ENCODE data around the gene HIPK2. TPM values are rescaled to one million over a fixed set of nuclear protein-coding genes. Genes with fewer than 3 reads are reported as not detected.

HIPK2 gene
- total and polyA plus RNA-seq, 8 donors, result 3.4 to 103 (median 38.6) TPM

DNA sequence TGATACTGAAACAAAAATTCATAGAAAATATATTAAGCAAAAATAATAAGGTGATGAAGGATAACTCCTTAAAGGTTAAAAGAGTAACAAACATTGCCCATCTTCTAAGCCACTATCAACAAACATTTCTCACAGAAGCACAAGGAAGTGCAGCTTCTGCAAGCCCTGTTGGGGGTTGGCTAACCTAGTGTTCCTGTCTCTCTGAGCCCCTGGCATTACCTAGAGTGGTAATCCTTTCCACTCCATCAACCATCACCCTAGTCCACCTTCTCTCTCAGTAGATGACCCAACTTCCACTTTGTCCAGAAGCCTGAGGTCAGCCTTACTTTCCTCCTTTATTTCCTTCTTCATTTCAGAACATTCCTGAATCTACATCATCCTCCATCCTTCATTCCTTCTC is 59.7 kb downstream of the HIPK2 start:
- DNase-seq, result no peak
- H3K9me3 ChIP-seq, result no peaks in the 10 kb centered on the region
- intact Hi-C loops (cut with DNase I; ENCODE audit: low total_unique reads), result loop anchor here (10.0 kb wide), 1 partner anchor 57 kb away; the partner anchor contains the start of gene HIPK2
- TF ChIP-seq POLR2AphosphoS5 (IDR thresholded peaks at IDR 0.05), result no peak
- TF ChIP-seq POLR2A (IDR thresholded peaks at IDR 0.05), result no peak
- TF ChIP-seq EP300 (IDR thresholded peaks at IDR 0.05), result no peak
- TF ChIP-seq CTCF (IDR thresholded peaks at IDR 0.05), result no peak
- H3K27ac ChIP-seq, result peak overlapping the region in 3 of 5 donors; percentile 36 to 45 (median 38)
- peaks cover 16 to 63% (median 35%) of the 10 kb centered on the region in 4 donors for H3K4me1 ChIP-seq
- H3K36me3 ChIP-seq, result peaks cover 33 to 40% (median 39%) of the 10 kb centered on the region in 4 donors
- no peak overlapping the region for H3K4me3 ChIP-seq
- no peaks in the 10 kb centered on the region for H3K27me3 ChIP-seq

GRCh38 chr7:139716156-139716942 is 61.4 kb downstream of the HIPK2 start:
- H3K9me3 ChIP-seq, result no peaks in the 10 kb centered on the region
- H3K4me3 ChIP-seq, result no peak overlapping the region
- TF ChIP-seq POLR2A (IDR thresholded peaks at IDR 0.05) (no peak), POLR2AphosphoS5 (IDR thresholded peaks at IDR 0.05) (no peak), CTCF (IDR thresholded peaks at IDR 0.05) (no peak), EP300 (IDR thresholded peaks at IDR 0.05) (no peak)
- no peak for DNase-seq
- no peaks in the 10 kb centered on the region for H3K27me3 ChIP-seq
- no peak overlapping the region for H3K27ac ChIP-seq
- peaks cover 35 to 52% (median 47%) of the 10 kb centered on the region in 4 donors for H3K36me3 ChIP-seq
- WGBS, 5 donors, result 97 to 98% (median 97%) methylated on average over 34 to 39 of the region's 39 CpGs
- intact Hi-C loops (cut with DNase I; ENCODE audit: low total_unique reads), result loop anchor here (10.0 kb wide), 1 partner anchor 58 kb away; the partner anchor contains the start of gene HIPK2
- peaks cover 10 to 48% (median 23%) of the 10 kb centered on the region in 4 donors for H3K4me1 ChIP-seq

DNA sequence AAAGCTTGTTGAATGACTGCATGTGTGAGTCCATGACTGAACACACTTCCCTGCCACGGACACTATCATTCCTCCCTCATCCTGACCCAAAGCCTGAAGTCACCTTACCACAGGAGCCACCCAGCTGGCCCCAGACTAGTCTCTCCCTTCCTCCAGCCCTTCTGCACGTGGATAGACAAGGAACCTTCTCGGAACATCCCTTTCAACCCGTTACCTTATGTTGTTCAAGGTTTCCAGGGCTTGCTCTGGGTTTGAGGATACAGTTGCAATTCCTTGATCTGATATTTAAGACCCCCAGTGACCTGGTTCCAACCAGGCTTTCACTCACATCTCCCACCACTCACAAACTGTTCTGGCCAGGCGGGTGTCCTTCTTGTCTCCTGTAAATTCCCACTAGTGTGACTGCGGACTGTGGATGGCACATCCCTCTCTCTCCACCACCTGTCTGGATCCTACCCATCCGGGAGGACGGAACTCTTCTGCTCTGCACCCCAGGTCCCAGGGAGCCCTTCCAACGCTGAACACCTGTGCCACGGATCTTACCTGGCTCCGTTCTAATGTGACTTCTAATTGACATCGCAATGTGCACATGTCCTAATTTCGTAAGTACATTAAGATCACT is 62.5 kb downstream of the HIPK2 start:
- H3K4me3 ChIP-seq, result no peak overlapping the region
- peak overlapping the region in 2 of 5 donors; percentile 52 to 65 for H3K27ac ChIP-seq
- no peaks in the 10 kb centered on the region for H3K27me3 ChIP-seq
- WGBS, 5 donors, result 95 to 97% (median 96%) methylated on average over 13 of the region's 13 CpGs
- H3K36me3 ChIP-seq, result peaks cover 35 to 56% (median 52%) of the 10 kb centered on the region in 4 donors
- TF ChIP-seq POLR2A (IDR thresholded peaks at IDR 0.05), result no peak
- TF ChIP-seq POLR2AphosphoS5 (IDR thresholded peaks at IDR 0.05), result no peak
- no peak for TF ChIP-seq CTCF (IDR thresholded peaks at IDR 0.05)
- no peak for TF ChIP-seq EP300 (IDR thresholded peaks at IDR 0.05)
- no peaks in the 10 kb centered on the region for H3K9me3 ChIP-seq
- peaks cover 0 to 41% (median 14%) of the 10 kb centered on the region in 4 donors for H3K4me1 ChIP-seq
- intact Hi-C loops (cut with DNase I; ENCODE audit: low total_unique reads), result loop anchor here (10.0 kb wide), 1 partner anchor 59 kb away; the partner anchor contains the start of gene HIPK2
- no peak for DNase-seq

DNA sequence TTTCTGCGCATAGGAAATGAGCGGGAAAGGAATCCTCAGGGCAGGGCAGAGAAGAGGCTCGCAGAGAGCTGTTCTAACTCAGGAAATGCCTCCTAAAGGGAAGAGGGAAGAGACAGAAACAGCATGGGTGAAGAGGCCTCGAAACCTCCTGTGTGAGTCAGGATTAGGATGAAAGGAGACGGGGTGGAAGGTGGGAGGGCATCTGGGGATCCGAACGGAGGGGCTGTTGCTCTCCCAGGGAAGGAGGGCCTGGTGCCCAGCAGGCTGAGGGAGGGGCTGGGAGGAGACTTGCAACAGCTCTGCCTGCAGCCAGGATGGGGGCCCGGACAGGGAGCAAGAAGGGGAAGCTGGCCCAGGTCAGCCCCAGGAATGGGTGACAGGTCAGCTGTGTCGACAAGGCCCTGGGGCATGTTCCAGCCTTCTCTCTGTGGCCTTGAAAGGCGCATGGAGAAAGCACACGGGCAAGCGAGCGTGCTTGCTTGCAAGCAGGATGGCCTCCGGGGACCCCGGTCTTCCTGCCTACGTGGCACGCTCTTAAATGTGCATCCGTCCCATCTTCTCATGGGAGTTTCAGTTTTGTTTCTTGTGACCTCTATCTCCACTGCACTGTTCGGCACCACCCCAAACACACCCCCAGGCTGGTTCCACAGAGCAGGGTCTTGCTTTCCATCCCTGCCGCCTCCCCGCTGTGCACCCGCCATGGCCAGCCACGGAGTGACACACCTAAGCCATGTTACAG is 63.5 kb downstream of the HIPK2 start:
- 82 to 90% (median 86%) methylated on average over 18 to 23 of the region's 23 CpGs for WGBS, 5 donors
- H3K27ac ChIP-seq, result peak overlapping the region in 3 of 5 donors; percentile 25 to 65 (median 52)
- TF ChIP-seq CTCF (IDR thresholded peaks at IDR 0.05) (no peak), EP300 (IDR thresholded peaks at IDR 0.05) (no peak), POLR2A (IDR thresholded peaks at IDR 0.05) (no peak), POLR2AphosphoS5 (IDR thresholded peaks at IDR 0.05) (no peak)
- peak; percentile 26 to 56 for DNase-seq
- intact Hi-C loops (cut with DNase I; ENCODE audit: low total_unique reads), result loop anchor here (10.0 kb wide), 1 partner anchor 60 kb away; the partner anchor contains the start of gene HIPK2
- peaks cover 35 to 56% (median 53%) of the 10 kb centered on the region in 4 donors for H3K36me3 ChIP-seq
- no peak overlapping the region for H3K4me3 ChIP-seq
- no peaks in the 10 kb centered on the region for H3K27me3 ChIP-seq
- H3K9me3 ChIP-seq, result no peaks in the 10 kb centered on the region
- H3K4me1 ChIP-seq, result peaks cover 0 to 36% (median 15%) of the 10 kb centered on the region in 4 donors

All from stomach (tissue), 9 donors.